GM12874 (cell line): Measurements from ENCODE around the gene SRSF12.

Experiments used
- TF ChIP-seq, protein P1 (sequence below): IDR thresholded peaks from 2 replicates; pipeline ENCODE4 v1.5.1; 2011; ENCODE audit warnings: low read depth, mild to moderate bottlenecking, control low read depth, low read length, moderate library complexity; ENCODE audit not compliant: insufficient read depth

Gene SRSF12

DNA sequence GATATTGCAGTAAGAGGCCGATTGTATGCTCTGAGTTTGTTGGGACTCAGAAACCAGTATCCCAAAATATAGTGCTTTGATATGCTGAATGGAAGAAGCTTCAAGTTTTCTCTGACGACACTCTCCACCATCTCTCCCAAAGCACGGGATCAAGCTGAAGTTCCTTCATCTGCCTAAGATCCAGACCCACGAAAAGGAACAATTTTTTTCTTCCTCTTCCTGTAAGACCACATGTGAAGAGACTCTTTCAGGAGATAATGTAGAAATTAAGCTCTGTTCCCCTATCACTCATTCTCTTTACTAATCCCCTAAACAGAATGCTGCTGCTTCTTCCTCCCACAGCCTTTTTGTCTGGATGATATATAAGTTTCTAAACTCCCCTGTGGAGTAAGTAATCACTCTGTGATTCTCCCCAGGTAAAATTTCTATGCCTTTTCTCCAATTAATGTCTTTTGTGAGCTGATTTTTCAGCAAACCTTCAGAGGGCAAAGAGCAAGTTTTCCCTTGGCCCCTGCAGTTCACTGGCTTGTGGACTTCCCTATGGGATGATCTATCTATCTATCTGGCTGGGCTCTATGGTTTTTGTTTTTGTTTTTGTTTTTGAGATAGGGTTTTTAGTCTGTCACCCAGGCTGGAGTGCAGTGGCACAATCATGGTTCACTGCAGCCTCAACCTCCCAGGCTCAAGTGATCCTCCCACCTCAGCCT is 50.8 kb downstream of the SRSF12 start:
- TF ChIP-seq, protein P1, sequence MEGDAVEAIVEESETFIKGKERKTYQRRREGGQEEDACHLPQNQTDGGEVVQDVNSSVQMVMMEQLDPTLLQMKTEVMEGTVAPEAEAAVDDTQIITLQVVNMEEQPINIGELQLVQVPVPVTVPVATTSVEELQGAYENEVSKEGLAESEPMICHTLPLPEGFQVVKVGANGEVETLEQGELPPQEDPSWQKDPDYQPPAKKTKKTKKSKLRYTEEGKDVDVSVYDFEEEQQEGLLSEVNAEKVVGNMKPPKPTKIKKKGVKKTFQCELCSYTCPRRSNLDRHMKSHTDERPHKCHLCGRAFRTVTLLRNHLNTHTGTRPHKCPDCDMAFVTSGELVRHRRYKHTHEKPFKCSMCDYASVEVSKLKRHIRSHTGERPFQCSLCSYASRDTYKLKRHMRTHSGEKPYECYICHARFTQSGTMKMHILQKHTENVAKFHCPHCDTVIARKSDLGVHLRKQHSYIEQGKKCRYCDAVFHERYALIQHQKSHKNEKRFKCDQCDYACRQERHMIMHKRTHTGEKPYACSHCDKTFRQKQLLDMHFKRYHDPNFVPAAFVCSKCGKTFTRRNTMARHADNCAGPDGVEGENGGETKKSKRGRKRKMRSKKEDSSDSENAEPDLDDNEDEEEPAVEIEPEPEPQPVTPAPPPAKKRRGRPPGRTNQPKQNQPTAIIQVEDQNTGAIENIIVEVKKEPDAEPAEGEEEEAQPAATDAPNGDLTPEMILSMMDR = no peak

DNA sequence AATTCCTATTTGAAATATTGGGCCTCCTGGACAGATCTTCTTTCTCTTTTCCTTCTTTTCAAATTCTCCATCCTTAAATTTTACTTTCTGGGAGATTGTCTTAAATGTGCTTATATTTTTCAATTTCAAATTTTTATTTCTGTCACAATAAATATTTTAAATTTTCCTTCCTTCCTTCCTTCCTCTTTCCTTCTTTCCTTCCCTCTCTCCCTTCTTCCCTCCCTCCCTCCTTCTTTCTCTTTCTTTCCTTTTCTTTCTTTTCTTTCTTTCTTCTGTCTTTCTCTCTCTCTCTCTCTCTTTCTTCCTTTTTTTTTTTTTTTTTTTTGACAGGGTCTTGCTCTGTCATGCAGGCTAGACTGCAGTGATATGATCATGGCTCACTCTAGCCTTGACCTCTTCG is 54.0 kb downstream of the SRSF12 start:
- TF ChIP-seq, protein P1 = no peak

DNA sequence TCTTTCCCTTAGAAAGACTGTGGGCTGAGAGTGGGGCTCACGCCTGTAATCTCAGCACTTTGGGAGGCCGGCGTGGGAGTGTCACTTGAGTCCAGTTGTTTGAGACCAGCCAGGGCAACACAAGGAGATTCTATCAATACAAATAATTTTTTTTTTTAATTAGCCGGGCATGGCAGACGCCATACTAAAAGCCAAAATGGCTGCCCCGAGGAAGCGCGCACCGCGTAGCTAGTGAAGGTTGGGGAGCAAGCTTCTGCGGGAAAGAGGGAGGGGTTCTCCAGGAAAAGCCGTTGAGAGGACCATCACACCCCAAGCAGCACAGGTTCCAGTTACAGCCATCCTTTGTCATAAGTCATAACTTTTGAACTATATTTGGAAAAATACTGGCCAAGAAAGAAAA is 58.6 kb downstream of the SRSF12 start:
- TF ChIP-seq, protein P1 = no peak

DNA sequence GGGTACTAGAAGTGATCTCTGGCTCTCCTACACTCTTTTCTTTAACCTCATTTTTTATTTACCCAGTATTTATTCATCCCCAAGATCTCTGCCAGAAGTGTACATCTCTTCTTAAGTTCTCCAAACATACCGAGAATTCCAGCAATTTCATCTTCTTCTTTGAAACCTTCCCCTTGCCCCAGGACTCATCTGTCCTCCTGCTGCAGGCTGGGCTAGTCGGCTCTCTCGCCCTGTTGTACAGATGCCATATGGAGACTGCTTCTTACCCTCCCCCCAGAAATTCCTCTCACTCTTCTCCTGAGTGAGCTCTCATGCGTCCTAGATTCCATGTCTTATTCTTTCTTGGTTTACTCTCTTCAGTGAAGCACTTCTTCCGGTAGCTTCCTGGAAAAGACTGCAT is 59.2 kb downstream of the SRSF12 start:
- TF ChIP-seq, protein P1 = no peak

DNA sequence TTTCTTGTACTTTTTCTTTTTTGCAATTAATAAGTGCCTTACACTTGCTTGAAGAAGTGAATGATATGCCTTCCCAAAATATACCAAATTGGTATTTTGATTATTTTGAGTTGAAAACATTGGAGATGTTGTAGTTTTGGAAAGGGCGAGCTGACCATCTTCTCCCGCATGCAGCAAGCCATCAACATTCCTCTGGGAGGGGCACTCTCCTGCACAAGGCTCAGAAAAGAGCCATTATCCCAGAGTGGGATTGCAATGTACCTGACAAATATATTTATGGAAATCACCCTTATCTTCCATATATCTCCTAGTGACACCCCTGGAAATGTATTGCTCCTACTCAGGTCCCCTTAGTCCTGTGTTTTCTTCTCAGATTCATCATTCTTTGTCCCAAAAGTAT is 60.1 kb downstream of the SRSF12 start:
- TF ChIP-seq, protein P1 = no peak

DNA sequence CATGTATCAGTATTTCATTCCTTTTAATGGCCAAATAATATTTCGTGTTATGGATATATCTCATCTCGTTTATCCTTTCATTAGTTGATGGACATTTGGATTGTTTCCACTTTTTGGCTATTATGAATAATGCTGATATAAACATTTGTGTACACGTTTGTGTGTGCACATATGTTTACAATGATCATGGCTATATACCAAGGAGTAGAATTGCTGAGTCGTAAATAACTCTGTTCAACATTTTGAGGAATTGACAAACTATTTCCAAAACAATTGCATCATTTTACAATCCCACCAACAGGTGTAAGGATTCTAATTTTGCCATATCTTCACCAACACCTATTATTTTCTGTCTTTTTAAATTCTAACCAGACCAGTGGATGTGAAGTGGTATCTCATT is 63.7 kb downstream of the SRSF12 start:
- TF ChIP-seq, protein P1 = no peak

DNA sequence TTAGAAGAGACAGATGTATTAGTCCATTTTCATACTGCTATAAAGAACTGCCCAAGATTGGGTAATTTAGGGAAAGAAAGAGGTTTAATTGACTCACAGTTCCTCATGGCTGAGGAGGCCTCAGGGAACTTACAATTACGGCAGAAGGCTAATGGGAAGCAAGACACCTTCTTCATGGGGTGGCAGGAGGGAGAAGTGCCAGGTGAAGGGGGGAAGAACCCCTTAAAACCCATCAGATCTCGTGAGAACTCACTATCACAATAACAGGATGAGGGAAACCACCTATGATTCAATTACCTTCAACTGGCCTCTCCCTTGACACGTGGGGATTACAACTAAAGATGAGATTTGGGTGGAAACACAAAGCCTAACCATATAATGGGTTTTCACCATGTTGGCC is 66.2 kb downstream of the SRSF12 start:
- TF ChIP-seq, protein P1 = no peak
